Mesothelial cell of epicardium (in vitro differentiated cells): ENCODE results near the gene TNNT3. TPM values are rescaled to one million over a fixed set of nuclear protein-coding genes. Genes with fewer than 3 reads are reported as not detected.
A peak's percentile ranks its signal among the peaks of the same experiment; 100 is the strongest.
"Not testable (repeated sequence)": the region's sequence is repeated elsewhere in the genome, so short reads cannot be mapped to it uniquely, and the experiment has no call there.

Source experiments
- DNase-seq, 2 experiments: peaks; one replicate each; pipeline ENCODE4 v3.0.0; 2021; ENCODE audit warnings: low spot score in 2 of 2; ENCODE audit not compliant: unreplicated experiment in 2 of 2
- H3K27ac Mint-ChIP-seq: 2 replicates; pipeline ENCODE4 v1.8.0; 2021; ENCODE audit warnings: mixed read lengths
- H3K27me3 Mint-ChIP-seq: 2 replicates; pipeline ENCODE4 v1.8.0; 2021; ENCODE audit warnings: low read depth, mixed read lengths
- H3K36me3 Mint-ChIP-seq: 2 replicates; pipeline ENCODE4 v1.8.0; 2021; ENCODE audit warnings: mixed read lengths
- H3K4me1 Mint-ChIP-seq: 2 replicates; pipeline ENCODE4 v1.8.0; 2021; ENCODE audit warnings: mixed read lengths
- H3K4me3 Mint-ChIP-seq: 2 replicates; pipeline ENCODE4 v1.8.0; 2021; ENCODE audit warnings: mild to moderate bottlenecking, moderate library complexity, mixed read lengths
- H3K9me3 Mint-ChIP-seq: 2 replicates; pipeline ENCODE4 v1.8.0; 2021; ENCODE audit warnings: mixed read lengths
- CTCF ChIP-seq: fragments of 200-600 bp; sonication (generic); IDR thresholded peaks from one replicate; pipeline ENCODE4 v1.5.0; 2021; ENCODE audit warnings: antibody characterized with exemption; ENCODE audit not compliant: unreplicated experiment
- total RNA-seq: library from RNA; stranded (reverse); gene quantifications from 3 replicates; pipeline ENCODE4 v1.2.1, GENCODE V29; 2021

Gene TNNT3
- total RNA-seq, 1 donor from 2014 or later, result 15.2 TPM

DNA sequence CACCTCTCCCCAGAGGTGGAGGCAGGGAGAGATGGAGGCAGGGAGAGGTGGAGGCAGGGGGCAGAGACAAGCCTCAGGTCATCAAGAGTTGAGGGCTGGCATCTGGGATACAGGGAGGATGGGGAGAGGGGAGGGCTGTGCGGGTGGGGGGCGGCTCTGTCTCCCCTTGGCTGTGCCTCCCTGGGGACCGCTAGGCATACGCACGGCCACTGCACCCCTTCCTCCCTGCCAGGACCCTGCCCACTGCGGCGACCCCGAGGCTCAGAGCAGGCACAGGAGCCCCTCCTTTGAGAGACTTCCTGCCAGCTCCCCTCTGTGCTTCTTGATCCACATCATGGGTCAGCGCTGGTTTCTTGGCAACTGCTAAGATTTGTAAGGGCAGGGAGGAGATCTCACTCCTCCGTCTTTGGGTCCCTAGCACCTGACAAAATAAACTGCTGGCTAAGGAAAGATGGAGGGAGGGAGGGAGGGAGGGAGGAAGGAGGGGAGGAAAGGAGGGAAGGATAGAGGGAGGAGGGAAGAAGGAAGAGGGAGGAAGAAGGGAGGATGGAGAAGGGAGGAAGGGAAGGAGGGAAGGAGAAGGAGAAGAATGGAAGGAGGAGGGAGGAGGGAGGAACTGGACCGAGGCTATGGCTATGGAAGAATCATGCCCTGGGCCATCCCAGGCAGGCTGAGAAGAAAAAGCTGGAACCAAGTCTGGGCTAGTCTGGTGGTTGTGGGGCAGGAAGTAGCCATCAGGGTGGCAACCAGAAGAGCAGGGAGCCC is 46.3 kb upstream of the TNNT3 start:
- H3K36me3 Mint-ChIP-seq, result no peaks in the 10 kb centered on the region
- no peak overlapping the region for H3K4me3 Mint-ChIP-seq
- TF ChIP-seq CTCF, result no peak
- no peaks in the 10 kb centered on the region for H3K9me3 Mint-ChIP-seq
- H3K27ac Mint-ChIP-seq, result peak overlapping the region; percentile 87
- H3K4me1 Mint-ChIP-seq, result peaks cover 23% of the 10 kb centered on the region
- H3K27me3 Mint-ChIP-seq, result peaks cover 17% of the 10 kb centered on the region
- no peak for DNase-seq

DNA sequence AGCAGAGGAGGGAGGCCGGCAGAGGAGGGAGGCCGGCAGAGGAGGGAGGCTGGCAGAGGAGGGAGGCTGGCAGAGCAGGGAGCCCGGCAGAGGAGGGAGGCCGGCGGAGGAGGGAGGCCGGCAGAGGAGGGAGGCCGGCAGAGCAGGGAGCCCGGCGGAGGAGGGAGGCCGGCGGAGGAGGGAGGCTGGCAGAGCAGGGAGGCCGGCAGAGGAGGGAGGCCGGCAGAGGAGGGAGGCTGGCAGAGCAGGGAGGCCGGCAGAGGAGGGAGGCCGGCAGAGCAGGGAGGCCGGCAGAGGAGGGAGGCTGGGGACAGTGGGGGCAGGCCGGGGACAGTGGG is 45.7 kb upstream of the TNNT3 start:
- Mint-ChIP-seq H3K4me1 (peaks cover 23% of the 10 kb centered on the region), H3K27me3 (peaks cover 17% of the 10 kb centered on the region), H3K27ac (peak overlapping the region; percentile 87)
- H3K9me3 Mint-ChIP-seq, DNase-seq, H3K4me3 Mint-ChIP-seq, H3K36me3 Mint-ChIP-seq: not testable (repeated sequence)

DNA sequence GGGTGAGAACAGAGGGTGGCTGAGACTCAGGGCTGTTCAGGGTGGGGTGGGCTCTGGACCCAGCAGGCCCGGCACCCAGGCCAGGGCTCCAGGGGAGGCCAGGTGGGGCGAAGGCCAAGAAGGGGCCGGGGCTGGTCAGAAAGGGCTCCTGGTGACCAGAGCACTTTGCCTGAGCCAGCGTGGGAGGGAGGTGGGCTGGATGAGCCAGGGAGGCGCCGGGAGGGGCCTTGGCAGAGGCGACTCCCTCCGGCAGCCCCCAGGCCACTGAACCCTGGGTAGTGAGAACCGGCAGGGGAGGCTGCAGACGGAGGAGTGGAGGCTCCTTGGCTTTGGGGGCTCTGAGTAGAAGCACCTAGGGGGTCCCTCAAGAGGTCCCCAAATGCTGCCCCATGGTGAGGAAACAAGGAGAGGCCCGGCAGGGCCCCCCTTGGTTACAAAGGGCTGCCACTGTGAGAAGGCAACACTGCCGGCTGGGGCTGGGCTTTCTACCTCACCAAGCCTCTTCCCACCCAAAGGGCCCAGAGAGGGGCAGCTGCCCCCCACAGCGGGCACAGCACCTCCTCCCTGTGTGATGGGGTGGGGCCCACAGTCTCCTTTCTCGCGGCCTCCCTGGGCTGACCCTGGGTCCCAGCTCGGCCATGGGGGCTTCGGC is 44.9 kb upstream of the TNNT3 start:
- not testable (repeated sequence) for DNase-seq, H3K9me3 Mint-ChIP-seq, H3K36me3 Mint-ChIP-seq, H3K27ac Mint-ChIP-seq, H3K4me3 Mint-ChIP-seq
- H3K4me1 Mint-ChIP-seq, result peaks cover 23% of the 10 kb centered on the region
- peaks cover 11% of the 10 kb centered on the region for H3K27me3 Mint-ChIP-seq

GRCh38 chr11:1875093-1875850 is 44.2 kb upstream of the TNNT3 start:
- TF ChIP-seq CTCF, result no peak
- Mint-ChIP-seq H3K27me3 (peaks cover 8% of the 10 kb centered on the region), H3K9me3 (no peaks in the 10 kb centered on the region), H3K4me1 (peaks cover 23% of the 10 kb centered on the region), H3K4me3 (no peak overlapping the region), H3K27ac (peak overlapping the region; percentile 53), H3K36me3 (no peaks in the 10 kb centered on the region)
- DNase-seq, result no peak

- not testable (repeated sequence) for H3K4me3 Mint-ChIP-seq, H3K36me3 Mint-ChIP-seq, H3K27me3 Mint-ChIP-seq, DNase-seq, H3K9me3 Mint-ChIP-seq
- Mint-ChIP-seq H3K4me1 (peaks cover 23% of the 10 kb centered on the region), H3K27ac (peak overlapping the region; percentile 87)
Measured at GRCh38 chr11:1875851-1876301, 43.6 kb upstream of the TNNT3 start.

DNA sequence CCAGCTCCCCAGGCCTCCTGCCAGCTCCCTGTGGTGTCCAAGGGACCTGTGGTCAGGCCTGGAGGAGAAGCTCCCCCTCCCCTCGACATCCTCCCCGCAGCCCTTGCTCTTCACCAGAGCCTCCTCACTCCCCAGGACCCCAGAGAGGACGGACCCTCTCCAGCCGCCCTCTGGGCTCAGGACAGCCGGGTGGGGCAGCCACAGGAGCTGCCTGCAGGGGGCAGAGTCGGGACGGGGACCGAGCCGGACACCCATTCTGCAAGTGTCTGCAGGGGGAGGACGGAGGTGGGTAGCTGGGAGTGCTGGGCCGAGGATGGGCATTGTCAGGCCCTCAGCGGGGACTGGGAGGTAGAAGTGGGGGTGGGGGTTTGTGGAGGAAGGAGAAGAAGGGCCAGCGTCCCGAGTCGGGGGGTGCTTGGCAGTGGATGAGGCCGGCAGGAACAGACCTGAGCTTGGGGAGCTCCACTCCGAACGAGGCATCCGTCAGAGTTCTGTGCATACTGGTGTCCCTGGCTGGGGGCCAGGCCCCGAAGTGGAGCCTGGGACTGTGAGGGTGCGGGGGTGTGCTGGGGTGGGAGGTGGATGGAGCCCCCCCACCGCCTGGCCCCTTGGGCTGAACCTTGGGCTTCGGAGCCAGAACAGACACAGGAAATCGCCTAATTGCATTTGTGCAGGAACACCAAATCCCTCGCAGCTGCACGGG is 43.0 kb upstream of the TNNT3 start:
- DNase-seq, result peak; percentile 28 to 65
- H3K4me1 Mint-ChIP-seq, result peaks cover 23% of the 10 kb centered on the region
- peak overlapping the region; percentile 87 for H3K27ac Mint-ChIP-seq
- no peaks in the 10 kb centered on the region for H3K9me3 Mint-ChIP-seq
- TF ChIP-seq CTCF, result peak; percentile 38
- no peaks in the 10 kb centered on the region for H3K36me3 Mint-ChIP-seq
- H3K4me3 Mint-ChIP-seq, result peak overlapping the region; percentile 24
- no peaks in the 10 kb centered on the region for H3K27me3 Mint-ChIP-seq
